GM12875 (cell line): Measurements from ENCODE around the gene NR3C1.

ENCODE experiments used
- H3K4me3 ChIP-seq: one replicate; pipeline ENCODE4 v1.5.1; 2011; ENCODE audit warnings: low read depth, low read length, control low read depth
- TF ChIP-seq, protein P1 (sequence below): IDR thresholded peaks from 2 replicates; pipeline ENCODE4 v1.5.1; 2011; ENCODE audit warnings: low read depth, mild to moderate bottlenecking, control low read depth, inconsistent platforms, low read length, moderate library complexity, borderline replicate concordance; ENCODE audit not compliant: insufficient read depth

NR3C1 gene

GRCh38 chr5:143376195-143376779 is 27.2 kb downstream of the NR3C1 start:
- H3K4me3 ChIP-seq = no peak overlapping the region
- TF ChIP-seq, protein P1, sequence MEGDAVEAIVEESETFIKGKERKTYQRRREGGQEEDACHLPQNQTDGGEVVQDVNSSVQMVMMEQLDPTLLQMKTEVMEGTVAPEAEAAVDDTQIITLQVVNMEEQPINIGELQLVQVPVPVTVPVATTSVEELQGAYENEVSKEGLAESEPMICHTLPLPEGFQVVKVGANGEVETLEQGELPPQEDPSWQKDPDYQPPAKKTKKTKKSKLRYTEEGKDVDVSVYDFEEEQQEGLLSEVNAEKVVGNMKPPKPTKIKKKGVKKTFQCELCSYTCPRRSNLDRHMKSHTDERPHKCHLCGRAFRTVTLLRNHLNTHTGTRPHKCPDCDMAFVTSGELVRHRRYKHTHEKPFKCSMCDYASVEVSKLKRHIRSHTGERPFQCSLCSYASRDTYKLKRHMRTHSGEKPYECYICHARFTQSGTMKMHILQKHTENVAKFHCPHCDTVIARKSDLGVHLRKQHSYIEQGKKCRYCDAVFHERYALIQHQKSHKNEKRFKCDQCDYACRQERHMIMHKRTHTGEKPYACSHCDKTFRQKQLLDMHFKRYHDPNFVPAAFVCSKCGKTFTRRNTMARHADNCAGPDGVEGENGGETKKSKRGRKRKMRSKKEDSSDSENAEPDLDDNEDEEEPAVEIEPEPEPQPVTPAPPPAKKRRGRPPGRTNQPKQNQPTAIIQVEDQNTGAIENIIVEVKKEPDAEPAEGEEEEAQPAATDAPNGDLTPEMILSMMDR = no peak

GRCh38 chr5:143374496-143375217 is 28.8 kb downstream of the NR3C1 start:
- TF ChIP-seq, protein P1 = no peak
- no peak overlapping the region for H3K4me3 ChIP-seq

- TF ChIP-seq, protein P1 = no peak
- H3K4me3 ChIP-seq = no peak overlapping the region
Measured at GRCh38 chr5:143373076-143373475, 30.4 kb downstream of the NR3C1 start.

DNA sequence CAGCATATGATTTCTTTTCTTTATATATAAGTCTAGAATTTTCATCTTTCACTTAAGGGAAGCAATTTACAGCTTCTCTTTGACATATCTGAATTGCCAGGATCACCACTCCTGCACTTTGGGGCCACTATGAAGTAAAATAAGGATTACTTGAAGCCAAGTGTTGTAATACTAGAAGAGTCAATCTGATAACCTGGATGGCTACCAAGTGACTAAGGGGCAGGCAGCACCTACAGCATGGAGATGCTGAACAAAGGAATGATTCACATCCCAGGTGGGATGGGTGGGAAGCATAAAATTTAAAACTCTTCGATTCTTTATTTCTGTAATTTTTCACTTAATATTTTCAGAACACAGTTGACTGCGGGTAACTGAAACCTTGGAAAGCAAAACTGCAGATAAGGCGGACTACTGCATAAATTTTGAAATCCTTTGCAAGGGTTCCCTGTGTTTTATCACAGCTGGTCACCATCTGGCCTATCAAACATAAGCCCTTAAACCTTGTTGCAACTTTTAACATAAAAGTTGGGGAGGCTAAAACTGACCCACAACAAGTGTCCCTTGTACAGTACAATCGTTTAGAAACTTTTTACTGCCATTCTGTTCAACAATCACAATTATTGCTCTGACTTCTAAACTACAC is 31.2 kb downstream of the NR3C1 start:
- no peak overlapping the region for H3K4me3 ChIP-seq
- TF ChIP-seq, protein P1 = no peak

DNA sequence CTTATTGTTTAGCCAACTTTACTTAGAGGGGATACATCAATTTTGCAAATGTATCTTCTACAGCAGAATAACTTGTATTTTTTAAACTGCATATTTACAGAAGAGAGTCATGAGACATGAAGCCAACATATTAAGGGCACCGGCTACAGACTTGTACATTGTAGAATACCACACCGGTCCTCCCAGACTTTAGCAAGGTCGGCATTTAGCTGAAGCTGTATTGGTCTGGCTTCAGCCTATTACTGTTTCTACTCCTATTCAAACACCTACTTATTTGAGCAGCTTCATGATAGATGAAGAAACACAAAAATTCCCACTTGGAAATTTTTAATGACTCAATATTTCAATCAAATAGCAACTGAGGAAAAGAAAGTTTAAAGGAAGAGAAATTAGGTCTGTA is 33.0 kb downstream of the NR3C1 start:
- no peak overlapping the region for H3K4me3 ChIP-seq
- TF ChIP-seq, protein P1 = no peak

DNA sequence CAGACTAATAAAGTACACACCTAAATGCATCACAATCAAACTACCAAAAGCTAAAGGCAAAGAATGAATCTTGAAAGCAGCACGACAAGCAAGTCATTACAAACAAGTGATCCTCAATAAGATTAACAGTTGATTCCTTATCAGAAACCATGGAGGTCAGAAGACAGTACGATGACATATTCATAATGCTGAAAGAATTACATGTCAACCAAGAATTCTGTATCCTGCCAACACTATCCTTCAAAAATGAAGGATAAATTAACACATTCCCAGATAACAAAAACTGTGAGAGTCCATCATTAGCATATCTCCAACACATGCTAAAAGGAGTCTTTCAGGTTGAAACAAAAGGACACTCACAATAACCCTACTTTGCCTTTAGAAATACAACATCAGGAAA is 39.4 kb downstream of the NR3C1 start:
- TF ChIP-seq, protein P1 = no peak
- H3K4me3 ChIP-seq = no peak overlapping the region
